HepG2 (cell line): ENCODE results near the gene KCTD18. TPM values are rescaled to one million over a fixed set of nuclear protein-coding genes. Genes with fewer than 3 reads are reported as not detected.

Experiments used
- AHR ChIP-seq: IDR thresholded peaks from 2 replicates; pipeline ENCODE4 v1.6.1; 2018; ENCODE audit warnings: missing genetic modification reagents, missing compliant biosample characterization
- ASH2L ChIP-seq: fragments of 300-600, 200-600 bp; sonication (generic); IDR thresholded peaks from 2 replicates; pipeline ENCODE4 v1.7.0; 2017; ENCODE audit warnings: low read depth, mild to moderate bottlenecking, moderate library complexity, mixed read lengths, low read length; ENCODE audit not compliant: insufficient read length
- FOSL1 ChIP-seq: sonication (generic); formaldehyde crosslinking; IDR thresholded peaks from 2 replicates; pipeline ENCODE4 v1.9.0; 2021; ENCODE audit warnings: missing genetic modification reagents, borderline replicate concordance
- FOXK2 ChIP-seq: fragments of 450-650 bp; IDR thresholded peaks from 2 replicates; pipeline ENCODE4 v1.6.1; 2016
- JUNB ChIP-seq: sonication (generic); formaldehyde crosslinking; IDR thresholded peaks from 2 replicates; pipeline ENCODE4 v1.8.0; 2022; ENCODE audit warnings: missing genetic modification reagents, mild to moderate bottlenecking, borderline replicate concordance
- KAT8 ChIP-seq: IDR thresholded peaks from 2 replicates; pipeline ENCODE4 v1.6.1; 2016; ENCODE audit warnings: missing genetic modification reagents, missing compliant biosample characterization
- NR1H2 ChIP-seq: sonication (generic); formaldehyde crosslinking; IDR thresholded peaks from 2 replicates; pipeline ENCODE4 v1.8.1; 2022; ENCODE audit warnings: low read depth, missing genetic modification reagents, borderline replicate concordance
- ONECUT2 ChIP-seq: sonication (generic); formaldehyde crosslinking; IDR thresholded peaks from 2 replicates; pipeline ENCODE4 v1.4.0; 2020; ENCODE audit warnings: missing genetic modification reagents
- RFX3 ChIP-seq: IDR thresholded peaks from 2 replicates; pipeline ENCODE4 v1.6.1; 2016; ENCODE audit warnings: missing biosample characterization, missing genetic modification reagents
- SNRNP70 ChIP-seq: fragments of 200-400 bp; formaldehyde crosslinking; IDR thresholded peaks from 2 replicates; pipeline ENCODE4 v1.6.1; 2017; ENCODE audit warnings: mild to moderate bottlenecking, low read depth, low read length, moderate library complexity
- TP53 ChIP-seq: sonication (generic); formaldehyde crosslinking; conservative IDR thresholded peaks from 2 replicates; pipeline ENCODE4 v1.4.0; 2020; ENCODE audit warnings: missing genetic modification reagents
- ZBTB3 ChIP-seq: sonication (generic); formaldehyde crosslinking; IDR thresholded peaks from 2 replicates; pipeline ENCODE4 v1.4.0; 2020; ENCODE audit warnings: low read depth, mild to moderate bottlenecking, moderate library complexity, missing genetic modification reagents, borderline replicate concordance
- ZNF317 ChIP-seq: sonication (generic); formaldehyde crosslinking; IDR thresholded peaks from 2 replicates; pipeline ENCODE4 v1.5.0; 2020; ENCODE audit warnings: mild to moderate bottlenecking, missing genetic modification reagents
- ZNF33A ChIP-seq: sonication (generic); formaldehyde crosslinking; IDR thresholded peaks from 2 replicates; pipeline ENCODE4 v1.5.1; 2020; ENCODE audit warnings: missing genetic modification reagents, mild to moderate bottlenecking, moderate library complexity, borderline replicate concordance
- ZNF34 ChIP-seq: sonication (generic); formaldehyde crosslinking; IDR thresholded peaks from 2 replicates; pipeline ENCODE4 v1.4.0; 2020; ENCODE audit warnings: mild to moderate bottlenecking, missing genetic modification reagents, borderline replicate concordance
- ZNF530 ChIP-seq: sonication (generic); formaldehyde crosslinking; IDR thresholded peaks from 2 replicates; pipeline ENCODE4 v1.5.0; 2020; ENCODE audit warnings: low read depth, mild to moderate bottlenecking, missing genetic modification reagents
- ZNF547 ChIP-seq: sonication (generic); formaldehyde crosslinking; IDR thresholded peaks from 2 replicates; pipeline ENCODE4 v1.5.1; 2020; ENCODE audit warnings: mild to moderate bottlenecking, missing genetic modification reagents
- ZNF563 ChIP-seq: sonication (generic); formaldehyde crosslinking; IDR thresholded peaks from 2 replicates; pipeline ENCODE4 v1.8.0; 2022; ENCODE audit warnings: mild to moderate bottlenecking, moderate library complexity, missing genetic modification reagents
- ZNF782 ChIP-seq: sonication (generic); formaldehyde crosslinking; IDR thresholded peaks from 2 replicates; pipeline ENCODE4 v1.4.0; 2020; ENCODE audit warnings: missing genetic modification reagents, mild to moderate bottlenecking, borderline replicate concordance
- polyA plus RNA-seq, 8 experiments: library from polyadenylated mRNA; depleted of rRNA in 3 of 8; stranded (reverse) in 7 of 8; unstranded in 1 of 8; fragments of >200 nt; fragmentation: Illumina TruSeq in 4 of 8; extraction: Trizol in 4 of 8; gene quantifications; 2 replicates each; pipeline versions ENCODE4 v1.2.1 to v1.2.3, GENCODE V29; 2011 to 2016; ENCODE audit warnings: low read depth in 4 of 8, missing spikeins in 1 of 8, mixed read lengths in 1 of 8; ENCODE audit not compliant: insufficient read depth in 1 of 8
- total RNA-seq, 5 experiments: library from RNA; depleted of rRNA; stranded (reverse); fragments of >200 nt; fragmentation: Illumina TruSeq; extraction: Trizol; gene quantifications; 2 replicates each; pipeline ENCODE4 v1.2.3, GENCODE V29; 2016; ENCODE audit warnings: low read depth in 1 of 5
- TF ChIP-seq, protein P1 (sequence below): sonication (generic); formaldehyde crosslinking; IDR thresholded peaks from 2 replicates; pipeline ENCODE4 v1.4.0; 2020; ENCODE audit warnings: mild to moderate bottlenecking, missing genetic modification reagents
- TF ChIP-seq, protein P2 (sequence below): sonication (generic); formaldehyde crosslinking; IDR thresholded peaks from 2 replicates; pipeline ENCODE4 v1.4.0; 2020; ENCODE audit warnings: missing genetic modification reagents, mild to moderate bottlenecking, borderline replicate concordance
- TF ChIP-seq, protein P3 (sequence below): sonication (generic); formaldehyde crosslinking; IDR thresholded peaks from 2 replicates; pipeline ENCODE4 v1.4.0; 2020; ENCODE audit warnings: mild to moderate bottlenecking, missing genetic modification reagents

Gene KCTD18
- total and polyA plus RNA-seq, 2 of the 13 experiments (the other 11 are each of a cell fraction or from before 2014, with no cell fraction given): 2.2 to 7.1 TPM

GRCh38 chr2:200483729-200484198 is 26.1 kb downstream of the KCTD18 start (continued):
- TF ChIP-seq, protein P1, sequence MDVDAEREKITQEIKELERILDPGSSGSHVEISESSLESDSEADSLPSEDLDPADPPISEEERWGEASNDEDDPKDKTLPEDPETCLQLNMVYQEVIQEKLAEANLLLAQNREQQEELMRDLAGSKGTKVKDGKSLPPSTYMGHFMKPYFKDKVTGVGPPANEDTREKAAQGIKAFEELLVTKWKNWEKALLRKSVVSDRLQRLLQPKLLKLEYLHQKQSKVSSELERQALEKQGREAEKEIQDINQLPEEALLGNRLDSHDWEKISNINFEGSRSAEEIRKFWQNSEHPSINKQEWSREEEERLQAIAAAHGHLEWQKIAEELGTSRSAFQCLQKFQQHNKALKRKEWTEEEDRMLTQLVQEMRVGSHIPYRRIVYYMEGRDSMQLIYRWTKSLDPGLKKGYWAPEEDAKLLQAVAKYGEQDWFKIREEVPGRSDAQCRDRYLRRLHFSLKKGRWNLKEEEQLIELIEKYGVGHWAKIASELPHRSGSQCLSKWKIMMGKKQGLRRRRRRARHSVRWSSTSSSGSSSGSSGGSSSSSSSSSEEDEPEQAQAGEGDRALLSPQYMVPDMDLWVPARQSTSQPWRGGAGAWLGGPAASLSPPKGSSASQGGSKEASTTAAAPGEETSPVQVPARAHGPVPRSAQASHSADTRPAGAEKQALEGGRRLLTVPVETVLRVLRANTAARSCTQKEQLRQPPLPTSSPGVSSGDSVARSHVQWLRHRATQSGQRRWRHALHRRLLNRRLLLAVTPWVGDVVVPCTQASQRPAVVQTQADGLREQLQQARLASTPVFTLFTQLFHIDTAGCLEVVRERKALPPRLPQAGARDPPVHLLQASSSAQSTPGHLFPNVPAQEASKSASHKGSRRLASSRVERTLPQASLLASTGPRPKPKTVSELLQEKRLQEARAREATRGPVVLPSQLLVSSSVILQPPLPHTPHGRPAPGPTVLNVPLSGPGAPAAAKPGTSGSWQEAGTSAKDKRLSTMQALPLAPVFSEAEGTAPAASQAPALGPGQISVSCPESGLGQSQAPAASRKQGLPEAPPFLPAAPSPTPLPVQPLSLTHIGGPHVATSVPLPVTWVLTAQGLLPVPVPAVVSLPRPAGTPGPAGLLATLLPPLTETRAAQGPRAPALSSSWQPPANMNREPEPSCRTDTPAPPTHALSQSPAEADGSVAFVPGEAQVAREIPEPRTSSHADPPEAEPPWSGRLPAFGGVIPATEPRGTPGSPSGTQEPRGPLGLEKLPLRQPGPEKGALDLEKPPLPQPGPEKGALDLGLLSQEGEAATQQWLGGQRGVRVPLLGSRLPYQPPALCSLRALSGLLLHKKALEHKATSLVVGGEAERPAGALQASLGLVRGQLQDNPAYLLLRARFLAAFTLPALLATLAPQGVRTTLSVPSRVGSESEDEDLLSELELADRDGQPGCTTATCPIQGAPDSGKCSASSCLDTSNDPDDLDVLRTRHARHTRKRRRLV (CRISPR knock-in tag): no peak
- TF ChIP-seq ZNF317 (CRISPR knock-in tag) (no peak), ZNF547 (CRISPR knock-in tag) (no peak), ZNF34 (CRISPR knock-in tag) (no peak), ZNF33A (CRISPR knock-in tag) (no peak), FOSL1 (CRISPR knock-in tag) (no peak), SNRNP70 (no peak), NR1H2 (no peak), ZNF530 (CRISPR knock-in tag) (no peak), ZBTB3 (CRISPR knock-in tag) (no peak), FOXK2 (no peak), AHR (CRISPR knock-in tag) (no peak), ASH2L (no peak), KAT8 (CRISPR knock-in tag) (no peak), TP53 (CRISPR knock-in tag) (no peak), ZNF563 (CRISPR knock-in tag) (no peak), ONECUT2 (CRISPR knock-in tag) (no peak), JUNB (CRISPR knock-in tag) (no peak), RFX3 (CRISPR knock-in tag) (no peak), ZNF782 (CRISPR knock-in tag) (no peak)
- TF ChIP-seq, protein P2, sequence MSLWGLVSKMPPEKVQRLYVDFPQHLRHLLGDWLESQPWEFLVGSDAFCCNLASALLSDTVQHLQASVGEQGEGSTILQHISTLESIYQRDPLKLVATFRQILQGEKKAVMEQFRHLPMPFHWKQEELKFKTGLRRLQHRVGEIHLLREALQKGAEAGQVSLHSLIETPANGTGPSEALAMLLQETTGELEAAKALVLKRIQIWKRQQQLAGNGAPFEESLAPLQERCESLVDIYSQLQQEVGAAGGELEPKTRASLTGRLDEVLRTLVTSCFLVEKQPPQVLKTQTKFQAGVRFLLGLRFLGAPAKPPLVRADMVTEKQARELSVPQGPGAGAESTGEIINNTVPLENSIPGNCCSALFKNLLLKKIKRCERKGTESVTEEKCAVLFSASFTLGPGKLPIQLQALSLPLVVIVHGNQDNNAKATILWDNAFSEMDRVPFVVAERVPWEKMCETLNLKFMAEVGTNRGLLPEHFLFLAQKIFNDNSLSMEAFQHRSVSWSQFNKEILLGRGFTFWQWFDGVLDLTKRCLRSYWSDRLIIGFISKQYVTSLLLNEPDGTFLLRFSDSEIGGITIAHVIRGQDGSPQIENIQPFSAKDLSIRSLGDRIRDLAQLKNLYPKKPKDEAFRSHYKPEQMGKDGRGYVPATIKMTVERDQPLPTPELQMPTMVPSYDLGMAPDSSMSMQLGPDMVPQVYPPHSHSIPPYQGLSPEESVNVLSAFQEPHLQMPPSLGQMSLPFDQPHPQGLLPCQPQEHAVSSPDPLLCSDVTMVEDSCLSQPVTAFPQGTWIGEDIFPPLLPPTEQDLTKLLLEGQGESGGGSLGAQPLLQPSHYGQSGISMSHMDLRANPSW: no peak
- TF ChIP-seq, protein P3, sequence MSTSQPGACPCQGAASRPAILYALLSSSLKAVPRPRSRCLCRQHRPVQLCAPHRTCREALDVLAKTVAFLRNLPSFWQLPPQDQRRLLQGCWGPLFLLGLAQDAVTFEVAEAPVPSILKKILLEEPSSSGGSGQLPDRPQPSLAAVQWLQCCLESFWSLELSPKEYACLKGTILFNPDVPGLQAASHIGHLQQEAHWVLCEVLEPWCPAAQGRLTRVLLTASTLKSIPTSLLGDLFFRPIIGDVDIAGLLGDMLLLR (CRISPR knock-in tag): no peak
